ENCODE data around the gene PLCG1.

Gene PLCG1

GRCh38 chr20:41172296-41173140 is 35.2 kb downstream of the PLCG1 start:
- no peak overlapping the region for H3K27ac ChIP-seq (ENCODE audit: low read depth, low read length)
- no peaks in the 10 kb centered on the region for H3K4me1 ChIP-seq (ENCODE audit: control insufficient read depth, low read length)
- no peak overlapping the region for H3K4me3 ChIP-seq (ENCODE audit: low read length)

GRCh38 chr20:41173161-41173721 is 35.9 kb downstream of the PLCG1 start:
- Histone ChIP-seq H3K27me3 (ENCODE audit: control insufficient read depth, low read length) (no peaks in the 10 kb centered on the region), H3K9me2 (replicated peaks; ENCODE audit: control insufficient read depth, low read length) (no peaks in the 10 kb centered on the region), H3K36me3 (ENCODE audit: control insufficient read depth, low read length) (peaks cover 61% of the 10 kb centered on the region), H3K9me3 (ENCODE audit: control insufficient read depth, insufficient read depth, low read length) (no peaks in the 10 kb centered on the region), H3K4me3 (ENCODE audit: low read length) (no peak overlapping the region), H3K4me1 (ENCODE audit: control insufficient read depth, low read length) (no peaks in the 10 kb centered on the region), H3F3A (ENCODE audit: control insufficient read depth, insufficient read depth) (no peaks in the 10 kb centered on the region), H3K79me2 (ENCODE audit: control insufficient read depth, low read length) (no peaks in the 10 kb centered on the region), H3K4me2 (ENCODE audit: low read length) (no peak overlapping the region), H3K27ac (ENCODE audit: low read depth, low read length) (no peak overlapping the region), H4K20me1 (ENCODE audit: control insufficient read depth, insufficient read depth, low read depth, low read length) (no peaks in the 10 kb centered on the region)
- peak; percentile 91 for TF ChIP-seq CTCF (IDR thresholded peaks at IDR 0.05; ENCODE audit: low read depth, low read length, poor library complexity, severe bottlenecking)
- no peak for TF ChIP-seq EZH2phosphoT487 (IDR thresholded peaks at IDR 0.05; ENCODE audit: borderline replicate concordance, low read length)

More at GRCh38 chr20:41172296-41173140, 35.2 kb downstream of the PLCG1 start:
- H3K4me2 ChIP-seq (ENCODE audit: low read length): no peak overlapping the region
- H3K9me3 ChIP-seq (ENCODE audit: control insufficient read depth, insufficient read depth, low read length): no peaks in the 10 kb centered on the region
- no peaks in the 10 kb centered on the region for H3K27me3 ChIP-seq (ENCODE audit: control insufficient read depth, low read length)
- peaks cover 62% of the 10 kb centered on the region for H3K36me3 ChIP-seq (ENCODE audit: control insufficient read depth, low read length)
- TF ChIP-seq CTCF (IDR thresholded peaks at IDR 0.05; ENCODE audit: low read depth, low read length, poor library complexity, severe bottlenecking) (no peak), EZH2phosphoT487 (IDR thresholded peaks at IDR 0.05; ENCODE audit: borderline replicate concordance, low read length) (no peak)
- H4K20me1 ChIP-seq (ENCODE audit: control insufficient read depth, insufficient read depth, low read depth, low read length): no peaks in the 10 kb centered on the region
- no peaks in the 10 kb centered on the region for H3F3A ChIP-seq (ENCODE audit: control insufficient read depth, insufficient read depth)
- H3K9me2 ChIP-seq (replicated peaks; ENCODE audit: control insufficient read depth, low read length): no peaks in the 10 kb centered on the region
- no peaks in the 10 kb centered on the region for H3K79me2 ChIP-seq (ENCODE audit: control insufficient read depth, low read length)

- no peaks in the 10 kb centered on the region for H3K9me2 ChIP-seq (replicated peaks; ENCODE audit: control insufficient read depth, low read length)
- no peaks in the 10 kb centered on the region for H3K9me3 ChIP-seq (ENCODE audit: control insufficient read depth, insufficient read depth, low read length)
- H3K27ac ChIP-seq (ENCODE audit: low read depth, low read length): no peak overlapping the region
- H3K4me3 ChIP-seq (ENCODE audit: low read length): no peak overlapping the region
- H3F3A ChIP-seq (ENCODE audit: control insufficient read depth, insufficient read depth): no peaks in the 10 kb centered on the region
- no peak for TF ChIP-seq CTCF (IDR thresholded peaks at IDR 0.05; ENCODE audit: low read depth, low read length, poor library complexity, severe bottlenecking)
- TF ChIP-seq EZH2phosphoT487 (IDR thresholded peaks at IDR 0.05; ENCODE audit: borderline replicate concordance, low read length): no peak
- peaks cover 54% of the 10 kb centered on the region for H3K36me3 ChIP-seq (ENCODE audit: control insufficient read depth, low read length)
- H3K4me2 ChIP-seq (ENCODE audit: low read length): no peak overlapping the region
- no peaks in the 10 kb centered on the region for H4K20me1 ChIP-seq (ENCODE audit: control insufficient read depth, insufficient read depth, low read depth, low read length)
- H3K27me3 ChIP-seq (ENCODE audit: control insufficient read depth, low read length): no peaks in the 10 kb centered on the region
- H3K79me2 ChIP-seq (ENCODE audit: control insufficient read depth, low read length): no peaks in the 10 kb centered on the region
- no peaks in the 10 kb centered on the region for H3K4me1 ChIP-seq (ENCODE audit: control insufficient read depth, low read length)
Measured at GRCh38 chr20:41173791-41174341, 36.5 kb downstream of the PLCG1 start.

All from DOHH2 (cell line).